H1 (cell line): Measurements from ENCODE around the gene GPC6. TPM values are rescaled to one million over a fixed set of nuclear protein-coding genes. Genes with fewer than 3 reads are reported as not detected.
"Not testable (repeated sequence)": the region's sequence is repeated elsewhere in the genome, so short reads cannot be mapped to it uniquely, and the experiment has no call there.

Source experiments
- CTCF ChIA-PET: fragments of 300-600 bp; sonication (Branson Sonifier 250); formaldehyde crosslinking; loops from one replicate; lab custom pipeline; 2021; ENCODE audit not compliant: partially characterized antibody; lab: Charles Lee
- POLR2A ChIA-PET: fragments of 300-600 bp; sonication (Branson Sonifier 250); formaldehyde crosslinking; loops from one replicate; lab custom pipeline; 2021; ENCODE audit warnings: inconsistent platforms; ENCODE audit not compliant: partially characterized antibody; lab: Charles Lee
- DNase-seq, 2 experiments: peaks; one replicate each; pipeline versions ENCODE4 v3.0.0 to v3.0.0-alpha.2; 2010 to 2022; ENCODE audit warnings: low spot score in 2 of 2, low read depth in 1 of 2, mixed read lengths in 1 of 2
- FAIRE-seq: peaks from 2 replicates; lab custom pipeline; 2011; peaks lifted over from hg19 to GRCh38; lab: Jason Lieb, UNC
- H2AFZ ChIP-seq: 2 replicates; pipeline ENCODE4 v1.8.1; 2012; ENCODE audit warnings: low read length, inconsistent platforms
- H2AK5ac ChIP-seq: 2 replicates; pipeline ENCODE4 v1.6.1; 2013; ENCODE audit warnings: low read depth, low read length
- H2BK120ac ChIP-seq: replicated peaks from 2 replicates; pipeline ENCODE3; 2013; ENCODE audit warnings: low read depth, low read length, inconsistent platforms
- H2BK12ac ChIP-seq: 2 replicates; pipeline ENCODE4 v1.6.1; 2013; ENCODE audit warnings: low read depth, low read length
- H2BK15ac ChIP-seq: 2 replicates; pipeline ENCODE4 v1.6.1; 2013; ENCODE audit warnings: low read length
- H2BK20ac ChIP-seq: 2 replicates; pipeline ENCODE4 v1.6.1; 2013; ENCODE audit warnings: low read length
- H2BK5ac ChIP-seq: 2 replicates; pipeline ENCODE4 v1.6.1; 2013; ENCODE audit warnings: low read depth, low read length
- H3K14ac ChIP-seq: 2 replicates; pipeline ENCODE4 v1.6.1; 2013; ENCODE audit warnings: inconsistent platforms; ENCODE audit not compliant: insufficient read length
- H3K18ac ChIP-seq: 2 replicates; pipeline ENCODE4 v1.6.1; 2013; ENCODE audit warnings: low read length; ENCODE audit errors: extremely low read depth
- H3K23ac ChIP-seq: 2 replicates; pipeline ENCODE4 v1.6.1; 2013; ENCODE audit warnings: inconsistent platforms; ENCODE audit not compliant: insufficient read length
- H3K23me2 ChIP-seq: 2 replicates; pipeline ENCODE4 v1.6.1; 2013; ENCODE audit warnings: low read depth, low read length
- H3K27ac ChIP-seq: 2 replicates; pipeline ENCODE4 v1.6.1; 2011; ENCODE audit warnings: low read depth, low read length, inconsistent platforms
- H3K27me3 ChIP-seq, 4 experiments: replicated peaks in 1 of 4; 1 replicate in 1 of 4; 2 replicates in 3 of 4; pipeline versions ENCODE4 v1.6.1 to v1.8.1; 2011 to 2013; ENCODE audit warnings: low read length in 3 of 4, mild to moderate bottlenecking in 3 of 4, inconsistent platforms in 2 of 4, mixed read lengths in 2 of 4, moderate library complexity in 1 of 4; ENCODE audit not compliant: control insufficient read depth in 3 of 4, insufficient read depth in 3 of 4; ENCODE audit errors: extremely low read depth in 1 of 4
- H3K36me3 ChIP-seq, 4 experiments: 2 replicates each; pipeline versions ENCODE4 v1.6.1 to v1.8.1; 2011 to 2013; ENCODE audit warnings: mild to moderate bottlenecking in 4 of 4, low read length in 3 of 4, moderate library complexity in 2 of 4, control low read depth in 1 of 4, inconsistent platforms in 1 of 4; ENCODE audit not compliant: insufficient read depth in 4 of 4, control insufficient read depth in 2 of 4
- H3K4ac ChIP-seq: replicated peaks from 2 replicates; pipeline ENCODE3; 2013; ENCODE audit warnings: low read length, low read depth, mixed read lengths, inconsistent platforms; ENCODE audit not compliant: insufficient read length
- H3K4me1 ChIP-seq, 4 experiments: replicated peaks in 1 of 4; 1 replicate in 1 of 4; 2 replicates in 3 of 4; pipeline versions ENCODE4 v1.6.1 to v1.8.1; 2011 to 2013; ENCODE audit warnings: low read length in 3 of 4, inconsistent platforms in 2 of 4, mixed read lengths in 1 of 4; ENCODE audit not compliant: insufficient read depth in 4 of 4, control insufficient read depth in 3 of 4
- H3K4me2 ChIP-seq, 2 experiments: 2 replicates each; pipeline versions ENCODE4 v1.6.1 to v1.8.1; 2011 to 2013; ENCODE audit warnings: low read depth in 2 of 2, low read length in 2 of 2, control low read depth in 1 of 2, inconsistent platforms in 1 of 2, mild to moderate bottlenecking in 1 of 2; ENCODE audit not compliant: insufficient read depth in 1 of 2
- H3K4me3 ChIP-seq, 4 experiments: fragments of 200-600, 300-600 bp in 1 of 4; sonication (generic), shearing (Covaris generic), sonication (Bioruptor Twin) in 1 of 4; 2 replicates each; pipeline versions ENCODE4 v1.5.1 to v1.8.1; 2011 to 2016; ENCODE audit warnings: low read length in 4 of 4, low read depth in 3 of 4, control low read depth in 2 of 4, inconsistent platforms in 2 of 4, mild to moderate bottlenecking in 2 of 4, mixed read lengths in 1 of 4, moderate library complexity in 1 of 4; ENCODE audit not compliant: insufficient read depth in 2 of 4; ENCODE audit errors: extremely low read depth in 1 of 4
- H3K56ac ChIP-seq: replicated peaks from 2 replicates; pipeline ENCODE3; 2013; ENCODE audit warnings: low read depth, mild to moderate bottlenecking, mixed read lengths, low read length, inconsistent platforms; ENCODE audit not compliant: insufficient read length
- H3K79me1 ChIP-seq: 2 replicates; pipeline ENCODE4 v1.6.1; 2013; ENCODE audit warnings: low read depth, low read length, control low read depth
- H3K79me2 ChIP-seq, 2 experiments: 2 replicates each; pipeline versions ENCODE4 v1.6.1 to v1.8.1; 2012 to 2013; ENCODE audit warnings: low read length in 2 of 2, mild to moderate bottlenecking in 2 of 2, inconsistent platforms in 1 of 2; ENCODE audit not compliant: insufficient read depth in 2 of 2, control insufficient read depth in 1 of 2
- H3K9ac ChIP-seq, 4 experiments: replicated peaks in 1 of 4; 1 replicate in 1 of 4; 2 replicates in 3 of 4; pipeline versions ENCODE4 v1.6.1 to v1.8.1; 2011 to 2013; ENCODE audit warnings: low read depth in 3 of 4, low read length in 3 of 4, control low read depth in 2 of 4, mild to moderate bottlenecking in 2 of 4, moderate library complexity in 2 of 4, inconsistent platforms in 1 of 4; ENCODE audit errors: extremely low read depth in 1 of 4
- H3K9me3 ChIP-seq, 2 experiments: 2 replicates each; pipeline versions ENCODE4 v1.6.1 to v1.8.1; 2012 to 2013; ENCODE audit warnings: mild to moderate bottlenecking in 2 of 2, moderate library complexity in 2 of 2, control low read depth in 1 of 2, inconsistent platforms in 1 of 2, low read depth in 1 of 2, low read length in 1 of 2, mixed read lengths in 1 of 2; ENCODE audit not compliant: insufficient read depth in 2 of 2
- H4K20me1 ChIP-seq, 2 experiments: replicated peaks in 1 of 2; 2 replicates each; pipeline versions ENCODE3 to v1.8.1; 2011 to 2013; ENCODE audit warnings: inconsistent platforms in 2 of 2, low read length in 2 of 2, mild to moderate bottlenecking in 1 of 2; ENCODE audit not compliant: insufficient read depth in 2 of 2, control insufficient read depth in 1 of 2
- H4K5ac ChIP-seq: 2 replicates; pipeline ENCODE4 v1.6.1; 2013; ENCODE audit warnings: low read length, low read depth, mixed read lengths, inconsistent platforms; ENCODE audit not compliant: insufficient read length
- H4K8ac ChIP-seq: 2 replicates; pipeline ENCODE4 v1.8.0; 2013; ENCODE audit warnings: mild to moderate bottlenecking, moderate library complexity, low read length, inconsistent platforms; ENCODE audit not compliant: insufficient read depth; ENCODE audit errors: extremely low read depth
- H4K91ac ChIP-seq: replicated peaks from 2 replicates; pipeline ENCODE3; 2013; ENCODE audit warnings: low read length, mixed read lengths, inconsistent platforms; ENCODE audit not compliant: insufficient read length
- KDM1A ChIP-seq: fragments of 200-600, 300-600 bp; sonication (generic); IDR thresholded peaks from 2 replicates; pipeline ENCODE4 v1.7.1; 2016; ENCODE audit warnings: mild to moderate bottlenecking, low read length, borderline replicate concordance
- WGBS, 2 experiments: shearing (Covaris generic) in 1 of 2; methylation state at CpG; one replicate each; pipeline versions ENCODE4 v1.1.6 to v1.1.7; 2013 to 2015; ENCODE audit warnings: low lambda C conversion rate in 2 of 2, mixed read lengths in 2 of 2, inconsistent platforms in 1 of 2, low coverage in 1 of 2, missing lambda C conversion rate in 1 of 2; ENCODE audit not compliant: insufficient replicate concordance in 2 of 2, insufficient coverage in 1 of 2, insufficient read length in 1 of 2; ENCODE audit errors: extremely low coverage in 1 of 2, missing lambda C conversion rate in 1 of 2; 5-methylcytosine and 5-hydroxymethylcytosine counted together
- polyA plus RNA-seq, 7 experiments: library from polyadenylated mRNA; depleted of rRNA in 3 of 7; stranded (reverse) in 5 of 7; unstranded in 2 of 7; fragments of >200 nt in 5 of 7; fragments of 200-250 nt in 2 of 7; gene quantifications; 1 replicate in 5 of 7; 2 replicates in 1 of 7; 4 replicates in 1 of 7; pipeline versions ENCODE4 v1.2.1 to v1.2.3, GENCODE V29; 2011 to 2013; ENCODE audit warnings: missing spikeins in 2 of 7, mixed read lengths in 2 of 7
- total RNA-seq: library from RNA; stranded (reverse); fragmentation: NEBNext Ultra II Directional; extraction: Animal tissue kit (Norgen Biotek cat#: 25700); gene quantifications from 2 replicates; pipeline ENCODE4 v1.2.1, GENCODE V29; 2021

GPC6 gene
- total and polyA plus RNA-seq, 2 of the 8 experiments (the other 6 are each of a cell fraction or from before 2014, with no cell fraction given): 5.4 to 12.0 TPM

DNA sequence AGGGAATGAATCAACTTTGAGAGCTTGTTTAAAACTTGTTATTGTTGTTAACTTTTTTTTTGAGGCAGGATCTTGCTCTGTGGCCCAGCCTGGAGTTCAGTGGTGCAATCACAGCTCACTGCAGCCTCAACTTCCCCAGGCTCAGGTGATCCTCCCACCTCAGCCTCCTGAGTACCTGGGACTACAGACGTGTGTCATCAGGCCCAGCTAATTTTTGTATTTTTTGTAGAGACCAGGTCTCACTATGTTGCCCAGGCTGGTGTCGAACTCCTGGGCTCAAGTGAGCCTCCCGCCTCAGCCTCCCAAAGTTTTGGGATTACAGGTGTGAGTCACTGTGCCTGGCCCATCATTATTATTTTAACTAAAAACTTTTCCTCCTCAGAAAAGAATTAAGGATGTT, 1117.1 kb downstream of the GPC6 start:
- H3K27me3 ChIP-seq, H3K4me3 ChIP-seq, H3K9ac ChIP-seq, H4K91ac ChIP-seq, H4K8ac ChIP-seq, H3K56ac ChIP-seq, H3K23ac ChIP-seq, H4K5ac ChIP-seq, H3K79me1 ChIP-seq, H4K20me1 ChIP-seq, FAIRE-seq, DNase-seq, H2AFZ ChIP-seq, H3K79me2 ChIP-seq, H2AK5ac ChIP-seq, H3K18ac ChIP-seq, H3K9me3 ChIP-seq, H3K4ac ChIP-seq, H2BK15ac ChIP-seq, H3K4me2 ChIP-seq, H3K27ac ChIP-seq, H2BK20ac ChIP-seq, POLR2A ChIA-PET, H2BK120ac ChIP-seq, H2BK5ac ChIP-seq, H3K36me3 ChIP-seq, H3K14ac ChIP-seq, H3K23me2 ChIP-seq: not testable (repeated sequence)
- peaks cover 3 to 16% (median 5%) of the 10 kb centered on the region in 4 experiments; a peak in 5 of 7 replicates for H3K4me1 ChIP-seq
- 68% methylated on average over 3 of the region's 3 CpGs; no CpG with 5 or more reads in 1 of the 2 experiments for WGBS, 2 experiments
- TF ChIP-seq KDM1A: peak; percentile 86
- peak overlapping the region; percentile 30; the same call in 1 of the 2 replicates for H2BK12ac ChIP-seq
- CTCF ChIA-PET: interaction anchor here (1.3 to 1.5 kb wide), 4 partner anchors 18 to 1767 kb away, joined by 3 read pairs; no protein-coding TSS in a partner anchor
